Stimulated activated naive B cell treated with anti-CD40 and anti-IgM and Interleukin-4, amounts not matched to agents 10 μg/mL and 1 μg/mL and 100 μg/mL, for 72 hours (primary cell): Measurements from ENCODE around the gene P3H1.

Source experiments
- ATAC-seq, 2 donors: fragments of 150-1000 bp; cut with Tn5 transposase; replicated peaks; 2 replicates each; pipeline ENCODE4 v1.10.0; 2021; ENCODE audit warnings: moderate library complexity in 1 of 2
- DNase-seq: peaks from one replicate; pipeline ENCODE4 v3.0.0; 2021
- H3K27ac Mint-ChIP-seq: one replicate; pipeline ENCODE4 v1.8.0; 2022; ENCODE audit warnings: mild to moderate bottlenecking, mixed read lengths
- H3K27me3 Mint-ChIP-seq, 2 donors: one replicate each; pipeline ENCODE4 v1.8.0; 2022; ENCODE audit warnings: mixed read lengths in 2 of 2
- H3K36me3 Mint-ChIP-seq, 2 donors: one replicate each; pipeline ENCODE4 v1.8.0; 2022; ENCODE audit warnings: mixed read lengths in 2 of 2, mild to moderate bottlenecking in 1 of 2
- H3K4me1 Mint-ChIP-seq, 2 donors: one replicate each; pipeline ENCODE4 v1.8.0; 2022; ENCODE audit warnings: mixed read lengths in 2 of 2, mild to moderate bottlenecking in 1 of 2
- H3K4me3 Mint-ChIP-seq, 2 donors: one replicate each; pipeline ENCODE4 v1.8.0; 2022; ENCODE audit warnings: mild to moderate bottlenecking in 2 of 2, mixed read lengths in 2 of 2, moderate library complexity in 1 of 2
- H3K9me3 Mint-ChIP-seq, 2 donors: one replicate each; pipeline ENCODE4 v1.8.0; 2022; ENCODE audit warnings: mixed read lengths in 2 of 2, mild to moderate bottlenecking in 1 of 2

The P3H1 gene

GRCh38 chr1:42784547-42784945 is 17.7 kb upstream of the P3H1 start:
- no peak for ATAC-seq
- H3K9me3 Mint-ChIP-seq, result no peaks in the 10 kb centered on the region
- peaks cover 11 to 14% of the 10 kb centered on the region in 2 donors for H3K27me3 Mint-ChIP-seq
- peak overlapping the region in 1 of 2 donors; percentile 25 for H3K4me3 Mint-ChIP-seq
- H3K27ac Mint-ChIP-seq, result no peak overlapping the region
- DNase-seq, result no peak
- peaks cover 25 to 36% of the 10 kb centered on the region in 2 donors for H3K4me1 Mint-ChIP-seq
- peaks cover 22 to 49% of the 10 kb centered on the region in 2 donors for H3K36me3 Mint-ChIP-seq

DNA sequence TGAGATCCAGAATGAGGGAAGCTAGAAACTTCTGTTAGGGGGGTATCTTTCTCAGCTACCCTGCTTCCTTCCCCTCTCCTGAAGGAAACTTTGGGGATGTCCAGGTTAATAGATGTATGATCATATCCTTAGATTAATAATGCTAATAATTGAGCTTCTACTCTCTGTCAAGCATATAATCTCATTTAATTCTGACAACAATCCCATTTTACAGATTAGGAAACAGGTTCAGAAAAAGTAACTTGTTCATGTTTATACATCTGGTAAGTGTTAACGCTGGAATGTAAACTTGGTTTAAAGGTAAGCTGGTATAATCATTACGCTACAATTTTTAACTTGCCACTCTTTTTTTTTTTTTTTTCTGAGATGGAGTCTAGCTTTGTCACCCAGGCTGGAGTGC is 16.3 kb upstream of the P3H1 start:
- ATAC-seq, result no peak
- no peaks in the 10 kb centered on the region for H3K9me3 Mint-ChIP-seq
- H3K4me3 Mint-ChIP-seq, result no peak overlapping the region
- H3K27ac Mint-ChIP-seq, result no peak overlapping the region
- H3K36me3 Mint-ChIP-seq, result peaks cover 33 to 57% of the 10 kb centered on the region in 2 donors
- H3K27me3 Mint-ChIP-seq, result peaks cover 11 to 14% of the 10 kb centered on the region in 2 donors
- no peak for DNase-seq
- H3K4me1 Mint-ChIP-seq, result peaks cover 26 to 50% of the 10 kb centered on the region in 2 donors

- ATAC-seq (no peak), DNase-seq (no peak)
- Mint-ChIP-seq H3K36me3 (peaks cover 48 to 73% of the 10 kb centered on the region in 2 donors), H3K4me1 (peaks cover 18 to 42% of the 10 kb centered on the region in 2 donors), H3K4me3 (no peak overlapping the region), H3K27me3 (peaks cover 0 to 2% of the 10 kb centered on the region in 2 donors), H3K9me3 (no peaks in the 10 kb centered on the region), H3K27ac (no peak overlapping the region)
Measured at GRCh38 chr1:42780176-42780575, 13.3 kb upstream of the P3H1 start.

GRCh38 chr1:42779725-42780124 is 12.9 kb upstream of the P3H1 start:
- no peak for DNase-seq
- peaks cover 52 to 75% of the 10 kb centered on the region in 2 donors for H3K36me3 Mint-ChIP-seq
- H3K27ac Mint-ChIP-seq, result no peak overlapping the region
- ATAC-seq, result peak; percentile 79 to 82
- no peaks in the 10 kb centered on the region for H3K27me3 Mint-ChIP-seq
- no peak overlapping the region for H3K4me3 Mint-ChIP-seq
- peaks cover 15 to 37% of the 10 kb centered on the region in 2 donors for H3K4me1 Mint-ChIP-seq
- H3K9me3 Mint-ChIP-seq, result no peaks in the 10 kb centered on the region

DNA sequence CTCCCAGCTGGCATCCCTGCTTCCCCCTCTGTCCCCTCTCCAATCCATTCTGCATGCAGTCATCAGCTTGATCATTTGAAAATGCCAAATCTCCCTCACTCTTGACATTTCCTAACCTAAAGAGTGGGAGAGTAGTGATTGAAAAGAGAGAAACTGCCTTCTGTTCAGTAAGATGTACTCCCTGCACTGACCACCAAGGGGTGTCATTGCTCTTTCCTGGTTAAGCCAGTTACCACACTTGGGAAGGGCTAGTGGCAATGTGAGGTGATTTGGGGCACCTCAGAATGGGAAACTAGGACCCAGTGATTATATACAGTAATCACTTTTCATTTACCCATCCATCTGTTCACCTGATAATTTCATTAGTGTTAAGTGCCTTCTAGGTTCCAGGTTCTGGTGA is 11.0 kb upstream of the P3H1 start:
- Mint-ChIP-seq H3K27me3 (no peaks in the 10 kb centered on the region), H3K36me3 (peaks cover 57 to 68% of the 10 kb centered on the region in 2 donors), H3K4me1 (peaks cover 12 to 35% of the 10 kb centered on the region in 2 donors), H3K9me3 (no peaks in the 10 kb centered on the region), H3K4me3 (no peak overlapping the region), H3K27ac (no peak overlapping the region)
- ATAC-seq, result peak in 1 of 2 donors; percentile 38
- DNase-seq, result no peak

GRCh38 chr1:42776502-42776901 is 9.7 kb upstream of the P3H1 start:
- no peaks in the 10 kb centered on the region for H3K27me3 Mint-ChIP-seq
- H3K4me1 Mint-ChIP-seq, result peaks cover 14 to 42% of the 10 kb centered on the region in 2 donors
- peaks cover 57 to 65% of the 10 kb centered on the region in 2 donors for H3K36me3 Mint-ChIP-seq
- H3K4me3 Mint-ChIP-seq, result no peak overlapping the region
- H3K9me3 Mint-ChIP-seq, result no peaks in the 10 kb centered on the region
- DNase-seq (no peak), ATAC-seq (no peak)
- H3K27ac Mint-ChIP-seq, result no peak overlapping the region

DNA sequence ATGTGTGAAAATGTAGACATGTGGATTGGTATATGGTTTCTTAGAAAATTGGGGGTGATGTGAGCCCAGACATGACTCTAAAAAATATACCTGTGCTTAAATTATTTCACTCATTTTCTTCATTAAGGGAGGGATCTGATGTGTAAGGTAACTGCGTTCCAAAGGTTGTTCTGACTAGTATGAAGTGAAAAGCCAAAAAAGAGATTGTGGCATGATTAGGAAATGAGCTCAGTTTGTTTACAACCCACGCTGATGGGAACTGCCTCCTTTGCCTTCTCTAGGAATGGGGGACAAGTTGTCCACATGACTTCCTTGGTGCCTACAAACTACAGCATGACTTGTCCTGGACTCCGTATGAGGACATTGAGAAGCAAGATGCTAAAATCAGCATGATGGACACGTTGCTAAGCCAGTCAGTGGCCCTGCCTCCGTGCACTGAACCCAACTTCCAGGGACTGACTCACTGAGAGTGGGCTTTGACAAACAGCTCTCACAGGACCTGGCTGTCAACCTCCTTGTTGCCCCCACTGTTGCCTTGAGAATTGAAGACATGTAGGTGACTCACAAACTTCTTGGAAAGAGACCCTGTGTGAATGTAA is 8.2 kb upstream of the P3H1 start:
- no peak for ATAC-seq
- H3K4me1 Mint-ChIP-seq, result peaks cover 12 to 44% of the 10 kb centered on the region in 2 donors
- no peak overlapping the region for H3K4me3 Mint-ChIP-seq
- H3K36me3 Mint-ChIP-seq, result peaks cover 54 to 62% of the 10 kb centered on the region in 2 donors
- DNase-seq, result no peak
- H3K9me3 Mint-ChIP-seq, result no peaks in the 10 kb centered on the region
- no peaks in the 10 kb centered on the region for H3K27me3 Mint-ChIP-seq
- H3K27ac Mint-ChIP-seq, result no peak overlapping the region

- Mint-ChIP-seq H3K27ac (no peak overlapping the region), H3K4me3 (no peak overlapping the region), H3K9me3 (no peaks in the 10 kb centered on the region), H3K4me1 (peaks cover 11 to 38% of the 10 kb centered on the region in 2 donors), H3K36me3 (peaks cover 51 to 56% of the 10 kb centered on the region in 2 donors), H3K27me3 (no peaks in the 10 kb centered on the region)
- ATAC-seq (no peak), DNase-seq (no peak)
Measured at GRCh38 chr1:42773420-42773819, 6.6 kb upstream of the P3H1 start.

DNA sequence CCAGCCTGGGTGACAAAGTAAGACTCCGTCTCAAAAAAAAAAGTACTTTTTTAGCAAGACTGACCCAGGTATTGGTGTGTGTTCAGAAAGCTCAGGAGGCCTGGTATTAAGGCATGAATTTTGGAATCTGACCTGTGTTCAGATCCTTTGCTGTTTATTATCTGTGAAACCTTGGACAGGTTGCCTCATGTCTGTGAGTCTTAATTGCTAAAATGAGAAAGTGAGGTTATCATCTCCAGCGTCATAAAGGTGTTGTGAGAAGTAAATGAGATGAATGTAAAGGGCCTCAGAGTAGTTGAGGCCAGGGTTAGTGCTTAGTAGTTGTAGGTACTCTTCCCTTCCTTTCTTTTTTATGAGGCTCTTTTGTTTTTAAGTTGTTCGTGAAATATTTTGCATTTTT is 3.0 kb upstream of the P3H1 start:
- Mint-ChIP-seq H3K36me3 (peaks cover 22 to 26% of the 10 kb centered on the region in 2 donors), H3K9me3 (no peaks in the 10 kb centered on the region), H3K4me3 (no peak overlapping the region), H3K27me3 (no peaks in the 10 kb centered on the region), H3K27ac (no peak overlapping the region), H3K4me1 (peaks cover 13 to 37% of the 10 kb centered on the region in 2 donors)
- DNase-seq, result no peak
- ATAC-seq, result no peak

DNA sequence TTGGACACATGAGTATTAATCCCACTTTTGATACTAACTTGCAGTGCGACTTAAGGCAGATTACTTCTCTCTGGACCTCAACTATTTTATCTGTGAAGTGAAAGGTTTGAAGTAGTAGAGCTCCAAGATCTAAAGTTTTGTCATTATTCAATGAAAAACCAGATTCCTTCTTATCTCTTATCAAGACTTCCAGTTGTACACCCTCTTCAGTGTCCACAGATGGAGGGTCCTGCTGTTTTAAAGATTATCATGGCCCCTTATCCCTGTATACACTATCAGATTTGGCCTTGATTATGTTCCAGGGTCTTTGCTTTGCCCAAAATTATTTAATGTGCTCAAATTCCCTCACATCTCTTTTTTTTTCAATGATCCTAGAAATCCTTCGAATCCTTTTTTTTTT is 1.3 kb upstream of the P3H1 start:
- Mint-ChIP-seq H3K9me3 (no peaks in the 10 kb centered on the region), H3K36me3 (peaks cover 18 to 21% of the 10 kb centered on the region in 2 donors), H3K27ac (no peak overlapping the region), H3K4me3 (no peak overlapping the region), H3K4me1 (peaks cover 12 to 42% of the 10 kb centered on the region in 2 donors), H3K27me3 (no peaks in the 10 kb centered on the region)
- DNase-seq, result no peak
- ATAC-seq, result no peak

GRCh38 chr1:42767510-42768000 is 727 bp upstream of the P3H1 start:
- Mint-ChIP-seq H3K36me3 (peaks cover 15 to 18% of the 10 kb centered on the region in 2 donors), H3K4me1 (peaks cover 13 to 39% of the 10 kb centered on the region in 2 donors), H3K9me3 (no peaks in the 10 kb centered on the region), H3K27ac (peak overlapping the region; percentile 98), H3K27me3 (no peaks in the 10 kb centered on the region), H3K4me3 (no peak overlapping the region)
- peak; percentile 26 to 35 for ATAC-seq
- DNase-seq, result no peak

DNA sequence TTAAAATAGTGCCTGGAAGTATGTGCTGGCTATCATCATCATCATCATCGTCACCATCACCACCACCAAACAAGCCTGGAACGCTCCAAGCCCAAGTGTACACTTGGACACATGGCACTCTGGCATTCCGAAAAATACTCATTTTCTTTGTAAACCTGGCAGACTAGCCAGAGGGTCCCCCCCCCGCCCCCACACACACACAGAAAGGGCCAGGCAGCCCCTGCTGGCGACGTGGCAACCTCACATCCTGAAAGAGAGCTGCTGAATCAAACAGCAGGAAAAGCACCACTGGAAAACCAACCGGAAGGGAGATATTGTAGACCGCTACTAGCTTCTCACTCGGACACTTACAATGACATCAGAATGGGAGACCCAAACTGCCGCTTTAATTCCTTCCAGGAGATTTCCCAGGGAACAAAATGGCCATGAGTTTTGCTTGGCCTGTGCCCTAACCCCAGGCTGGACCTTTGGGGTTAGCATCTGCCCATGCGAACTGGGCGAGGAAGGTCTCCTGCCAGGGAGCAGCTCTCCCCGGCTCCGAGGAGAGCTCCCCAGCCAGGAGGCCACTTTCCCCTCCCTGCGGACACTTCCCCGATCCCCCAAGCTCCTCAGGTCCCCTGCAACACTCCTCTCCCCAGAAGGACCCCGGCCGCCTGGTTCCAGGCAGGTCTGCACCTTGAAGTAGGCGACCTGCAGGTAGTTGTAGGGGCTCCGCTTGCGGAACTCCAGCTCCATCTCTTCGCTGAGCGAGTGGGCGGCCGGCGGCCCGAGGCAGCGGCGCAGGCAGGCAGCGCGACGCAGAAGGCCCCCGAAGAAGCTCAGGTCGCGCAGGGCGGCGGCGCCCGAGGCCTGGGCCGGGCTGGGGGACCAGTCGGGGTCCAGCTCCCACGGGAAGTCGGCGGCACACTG is 742 bp downstream of the P3H1 start:
- Mint-ChIP-seq H3K4me3 (no peak overlapping the region), H3K4me1 (peaks cover 14 to 41% of the 10 kb centered on the region in 2 donors), H3K36me3 (peaks cover 18 to 19% of the 10 kb centered on the region in 2 donors), H3K9me3 (no peaks in the 10 kb centered on the region), H3K27ac (no peak overlapping the region), H3K27me3 (no peaks in the 10 kb centered on the region)
- DNase-seq (peak; percentile 57), ATAC-seq (peak; percentile 44 to 50)

GRCh38 chr1:42765269-42765668 is 1.6 kb downstream of the P3H1 start:
- ATAC-seq, result no peak
- no peak for DNase-seq
- peaks cover 11 to 12% of the 10 kb centered on the region in 2 donors for H3K36me3 Mint-ChIP-seq
- no peak overlapping the region for H3K4me3 Mint-ChIP-seq
- peaks cover 12 to 33% of the 10 kb centered on the region in 2 donors for H3K4me1 Mint-ChIP-seq
- no peaks in the 10 kb centered on the region for H3K9me3 Mint-ChIP-seq
- H3K27ac Mint-ChIP-seq, result no peak overlapping the region
- H3K27me3 Mint-ChIP-seq, result no peaks in the 10 kb centered on the region

- Mint-ChIP-seq H3K27me3 (no peaks in the 10 kb centered on the region), H3K4me3 (no peak overlapping the region), H3K27ac (no peak overlapping the region), H3K4me1 (peaks cover 8 to 29% of the 10 kb centered on the region in 2 donors), H3K36me3 (peaks cover 14 to 19% of the 10 kb centered on the region in 2 donors), H3K9me3 (no peaks in the 10 kb centered on the region)
- DNase-seq, result no peak
- no peak for ATAC-seq
Measured at GRCh38 chr1:42762269-42762668, 4.6 kb downstream of the P3H1 start.
